Activated CD4-positive, alpha-beta T cell treated with anti-CD3 and anti-CD28 coated beads, Interleukin-2, Interleukin-4, amounts not matched to agents 100 ng/mL and 50 ng/mL, durations not matched to agents 16 hours and 8 hours (primary cell): Measurements from ENCODE around the gene SNX2.
A peak's percentile ranks its signal among the peaks of the same experiment; 100 is the strongest.
"Not testable (repeated sequence)": the region's sequence is repeated elsewhere in the genome, so short reads cannot be mapped to it uniquely, and the experiment has no call there.

ENCODE experiments used
- DNase-seq: peaks from one replicate; pipeline ENCODE4 v3.0.0-alpha.2; 2020; ENCODE audit warnings: low spot score

SNX2 gene

DNA sequence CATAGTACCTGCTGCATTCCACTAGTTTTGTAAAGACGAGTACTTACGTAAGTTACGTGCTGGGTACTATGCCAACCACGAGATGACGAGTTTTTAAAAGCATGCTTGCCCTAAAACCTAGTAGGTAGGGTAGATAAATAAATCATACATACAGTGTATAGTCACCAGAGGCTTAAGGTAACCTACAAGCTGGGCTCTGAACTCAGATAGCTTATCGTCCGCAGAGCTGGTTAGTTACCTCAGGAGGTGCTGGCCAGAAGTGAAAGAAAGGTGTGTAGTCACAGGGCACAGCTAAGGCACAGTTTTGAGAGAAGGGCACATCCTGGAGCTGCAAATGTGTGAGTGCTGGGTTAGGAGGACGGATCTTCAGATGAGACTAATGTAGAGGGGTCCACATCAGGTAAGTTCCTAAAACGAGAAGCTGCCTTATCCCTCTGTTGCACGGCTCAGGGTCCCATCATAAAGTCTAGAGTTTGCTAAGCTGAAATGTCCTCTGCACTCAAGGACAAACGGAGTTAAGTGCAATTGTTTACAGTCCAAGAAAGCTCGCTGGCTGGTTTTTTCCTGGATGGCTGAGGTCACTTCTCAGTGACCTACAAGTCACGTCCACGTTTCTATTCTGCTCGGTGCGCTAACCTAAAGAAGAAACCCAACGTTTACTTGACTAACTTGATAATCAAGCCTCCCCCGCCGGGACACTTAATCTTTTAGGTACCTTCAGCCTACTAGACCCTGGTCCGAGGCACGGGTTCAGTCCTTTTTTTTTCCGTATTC, 69.4 kb downstream of the SNX2 start:
- DNase-seq: no peak

DNA sequence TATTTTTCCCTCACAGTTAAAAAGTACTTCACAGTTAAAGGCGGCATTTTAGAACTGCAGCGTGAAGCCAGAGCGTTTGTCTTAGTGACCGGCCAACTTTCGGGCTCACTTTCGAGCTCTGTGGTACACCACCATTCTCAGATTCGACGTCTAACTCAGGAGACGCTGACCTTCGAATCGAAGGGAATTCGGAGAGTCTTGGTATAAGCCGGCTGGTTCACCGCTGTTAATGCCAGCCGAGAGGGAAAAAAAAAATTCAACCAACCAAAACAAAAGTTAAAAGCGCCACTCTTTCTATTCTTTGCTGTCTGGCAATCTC, 70.0 kb downstream of the SNX2 start:
- DNase-seq: no peak

DNA sequence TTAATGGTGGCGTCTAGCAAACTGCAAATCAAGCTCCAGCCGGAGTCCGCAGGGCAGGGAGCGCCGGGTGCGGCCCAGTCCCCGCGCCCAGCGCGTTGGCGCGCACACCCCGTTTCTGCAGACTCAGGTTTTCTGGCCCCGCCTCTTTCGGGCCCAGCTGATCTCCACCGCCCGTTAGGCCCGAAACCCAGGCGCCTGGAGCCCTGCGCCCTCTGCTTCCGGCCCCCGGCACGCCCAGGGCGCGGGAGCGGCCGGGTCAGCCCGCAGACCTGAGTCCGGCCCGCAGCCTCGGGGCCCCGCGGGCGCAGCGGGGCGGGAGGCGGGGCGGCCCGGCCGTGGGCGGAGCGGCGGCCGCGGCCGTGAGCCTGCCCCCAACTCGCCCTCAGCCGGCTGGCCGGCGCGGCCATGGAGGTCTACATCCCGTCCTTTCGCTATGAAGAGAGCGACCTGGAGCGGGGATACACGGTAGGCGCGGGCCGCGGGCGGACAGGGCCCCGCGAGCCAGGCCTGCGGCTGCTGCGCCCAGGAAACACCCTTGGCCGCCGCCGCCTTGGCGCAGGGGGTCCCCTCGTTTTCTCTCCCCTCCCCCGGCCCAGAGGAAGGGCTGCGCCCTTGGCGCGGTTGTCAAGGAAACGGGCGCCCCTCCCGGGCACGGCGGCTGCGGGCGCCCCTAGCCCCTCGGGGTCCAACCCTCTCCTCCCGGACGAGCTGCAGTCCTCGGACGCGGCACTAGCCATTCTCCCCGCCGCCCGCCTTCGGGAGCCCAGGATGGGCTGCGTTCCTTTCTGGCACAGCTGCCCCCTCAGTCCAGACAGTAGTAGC, 70.6 kb downstream of the SNX2 start, which contains the start of gene SNX24:
Gene SNX24 (plus strand): TSS at position 385 of the 822 bp plus-strand sequence. CDS start 21 bp downstream, at position 406.
- peak; percentile 68 for DNase-seq

DNA sequence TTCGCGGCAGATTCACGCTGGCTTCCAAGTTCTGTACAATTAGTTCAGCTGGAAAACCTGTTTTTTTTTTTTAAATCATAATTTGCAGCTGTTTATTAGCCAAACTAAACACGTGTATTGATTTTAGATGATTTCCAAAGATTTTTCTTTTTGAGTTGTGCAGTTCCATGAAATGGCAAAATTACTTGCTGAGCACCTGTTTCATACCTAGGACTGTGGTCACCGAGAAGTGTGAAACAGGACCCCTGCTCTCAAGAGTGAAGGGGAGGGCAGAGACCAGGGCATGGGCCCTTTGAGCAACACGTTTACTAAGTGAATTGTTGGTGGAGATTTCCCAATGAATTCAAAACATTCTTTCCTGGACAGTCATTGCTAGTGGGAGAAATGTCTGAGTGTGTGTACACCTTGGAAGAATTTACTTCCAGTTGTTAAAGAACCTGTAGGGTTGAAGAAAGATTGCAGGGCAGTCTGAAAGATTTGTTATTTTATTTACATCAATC, 71.2 kb downstream of the SNX2 start:
- no peak for DNase-seq

DNA sequence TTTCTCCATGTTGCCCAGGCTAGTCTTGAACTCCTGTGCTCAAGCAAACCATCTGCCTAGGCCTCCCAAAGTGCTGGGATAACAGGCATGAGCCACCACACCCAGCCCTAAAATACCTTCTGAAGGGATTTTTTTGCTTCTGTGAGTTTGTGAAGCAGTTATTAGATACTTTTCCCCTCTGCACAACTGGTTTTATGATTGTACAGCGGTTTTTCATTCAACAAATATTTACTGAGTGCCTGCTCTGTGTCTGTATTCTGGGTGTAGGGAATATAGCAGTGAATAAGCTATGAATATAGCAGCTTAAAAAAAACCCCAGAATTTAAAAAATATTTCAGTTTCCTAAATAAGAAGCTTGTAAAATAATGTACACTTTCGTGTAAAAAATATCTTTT, 72.8 kb downstream of the SNX2 start:
- DNase-seq: no peak

DNA sequence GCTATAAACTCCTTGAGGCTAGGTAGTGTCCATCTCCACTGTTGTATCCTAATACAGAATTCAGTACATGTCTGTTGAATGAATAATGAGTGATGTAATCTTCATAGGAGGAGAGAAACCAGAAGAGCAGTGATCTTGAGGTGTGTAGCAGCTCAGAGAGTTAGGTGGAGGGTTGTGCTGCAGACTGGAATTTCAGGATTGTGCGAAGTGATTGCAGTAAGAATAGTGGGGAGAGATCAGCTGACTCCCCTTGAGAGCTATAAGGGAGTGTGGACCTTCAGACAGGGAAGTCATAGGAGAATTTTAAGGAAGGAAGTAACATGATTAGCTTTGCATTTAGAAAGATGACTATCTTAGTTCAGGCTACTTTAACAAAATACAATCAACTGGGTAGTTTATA, 74.9 kb downstream of the SNX2 start:
- DNase-seq: no peak

DNA sequence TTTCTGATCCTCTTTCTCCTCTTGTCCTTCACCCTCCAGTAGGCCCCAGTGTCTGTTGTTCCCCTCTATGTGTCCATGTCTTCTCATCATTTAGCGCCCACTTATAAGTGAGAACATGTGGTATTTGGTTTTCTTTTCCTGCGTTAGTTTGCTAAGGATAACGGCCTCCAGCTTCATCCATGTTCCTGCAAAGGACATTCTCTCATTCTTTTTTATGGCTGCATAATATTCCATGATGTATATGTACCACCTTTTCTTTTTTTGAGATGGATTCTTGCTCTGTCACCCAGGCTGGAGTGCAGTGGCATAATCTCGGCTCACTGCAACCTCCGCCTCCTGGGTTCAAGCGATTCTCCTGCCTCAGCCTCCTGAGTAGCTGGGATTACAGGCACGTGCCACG, 82.7 kb downstream of the SNX2 start:
- not testable (repeated sequence) for DNase-seq

DNA sequence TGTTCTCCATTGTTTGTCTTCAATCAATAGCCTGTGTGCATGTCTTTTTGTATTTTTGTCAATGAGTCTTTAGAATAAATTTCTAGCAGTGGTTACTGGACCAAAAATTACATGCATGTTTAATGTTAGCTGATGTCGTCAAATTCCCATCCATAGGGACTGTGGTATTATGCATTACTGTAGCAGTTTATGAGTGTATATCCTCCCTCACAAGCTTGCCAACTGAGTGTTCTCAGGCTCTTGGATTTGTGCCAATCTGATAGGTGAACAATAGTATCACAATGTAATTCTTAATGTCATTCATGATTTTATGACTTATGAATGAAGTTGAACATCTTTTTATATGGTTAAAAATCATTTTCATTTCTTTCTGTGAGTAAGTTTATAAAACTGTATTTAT, 83.6 kb downstream of the SNX2 start:
- no peak for DNase-seq

DNA sequence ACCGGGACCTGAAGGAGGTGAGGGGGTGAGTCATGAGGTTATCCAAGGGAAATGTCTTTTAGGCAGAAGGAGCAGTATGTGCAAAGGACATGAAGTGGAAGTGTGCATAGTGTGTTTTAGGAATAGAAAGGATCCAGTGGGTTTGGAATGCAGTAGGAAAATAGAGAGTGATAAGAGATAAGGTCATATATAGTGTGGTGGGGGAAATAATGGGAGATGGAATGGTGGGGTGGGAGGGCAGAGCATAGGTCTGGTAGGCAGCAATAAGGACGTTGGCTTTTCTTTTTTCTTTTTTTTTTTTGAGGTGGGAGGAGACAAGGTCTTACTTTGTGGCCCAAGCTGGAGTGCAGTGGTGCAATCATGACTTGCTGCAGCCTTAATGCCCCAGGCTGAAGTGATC, 88.4 kb downstream of the SNX2 start:
- no peak for DNase-seq

DNA sequence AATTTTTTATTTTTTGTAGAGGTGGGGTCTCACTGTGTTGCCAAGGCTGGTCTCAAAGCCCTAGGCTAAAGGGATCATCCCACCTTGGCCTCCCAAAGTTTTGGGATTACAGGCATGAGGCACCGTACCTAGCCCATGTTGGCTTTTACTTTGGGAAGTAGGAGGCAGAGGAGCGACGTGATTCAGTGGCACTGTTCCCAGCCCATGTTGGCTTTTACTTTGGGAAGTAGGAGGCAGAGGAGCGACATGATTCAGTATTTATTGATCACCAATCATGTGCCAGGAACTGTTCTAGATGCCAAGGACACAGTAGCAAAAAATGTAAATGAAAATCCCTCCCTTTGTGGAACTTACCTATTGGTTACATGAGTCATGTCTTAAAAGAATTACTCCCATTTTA, 88.8 kb downstream of the SNX2 start:
- no peak for DNase-seq

DNA sequence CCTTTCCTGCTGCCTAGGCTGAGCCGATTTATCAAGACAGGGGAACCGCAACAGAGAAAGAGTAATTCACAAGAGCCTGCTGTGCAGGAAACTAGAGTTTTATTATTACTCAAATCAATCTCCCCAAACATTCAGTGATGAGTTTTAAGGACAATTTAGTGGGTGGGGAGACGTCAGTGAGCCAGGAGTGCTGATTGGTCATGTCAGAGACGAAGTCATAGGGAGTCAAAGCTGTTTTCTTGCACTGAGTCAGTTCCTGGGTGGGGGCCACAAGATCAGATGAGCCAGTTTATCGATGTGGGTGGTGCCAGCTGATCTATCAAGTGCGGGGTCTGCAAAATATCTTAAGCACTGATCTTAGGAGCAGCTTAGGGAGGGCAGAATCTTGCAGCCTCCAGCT, 89.5 kb downstream of the SNX2 start:
- peak; percentile 64 for DNase-seq

DNA sequence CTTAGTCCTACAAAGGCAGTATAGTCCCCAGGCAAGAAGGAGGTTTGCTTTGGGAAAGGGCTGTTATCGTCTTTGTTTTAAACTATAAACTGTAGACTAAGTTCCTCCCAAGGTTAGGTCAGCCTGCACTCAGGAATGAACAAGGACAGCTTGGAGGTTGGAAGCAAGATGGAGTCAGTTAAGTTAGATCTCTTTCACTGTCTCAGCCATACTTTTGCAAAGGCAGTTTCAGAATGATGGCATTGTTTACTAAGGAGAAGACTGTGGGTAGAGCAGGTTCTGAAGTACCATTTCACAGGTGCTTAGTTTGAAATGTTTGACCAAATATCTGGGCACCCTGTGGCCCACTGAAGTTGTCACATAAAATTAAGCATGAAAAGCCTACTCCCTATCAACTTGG, 90.0 kb downstream of the SNX2 start:
- no peak for DNase-seq

DNA sequence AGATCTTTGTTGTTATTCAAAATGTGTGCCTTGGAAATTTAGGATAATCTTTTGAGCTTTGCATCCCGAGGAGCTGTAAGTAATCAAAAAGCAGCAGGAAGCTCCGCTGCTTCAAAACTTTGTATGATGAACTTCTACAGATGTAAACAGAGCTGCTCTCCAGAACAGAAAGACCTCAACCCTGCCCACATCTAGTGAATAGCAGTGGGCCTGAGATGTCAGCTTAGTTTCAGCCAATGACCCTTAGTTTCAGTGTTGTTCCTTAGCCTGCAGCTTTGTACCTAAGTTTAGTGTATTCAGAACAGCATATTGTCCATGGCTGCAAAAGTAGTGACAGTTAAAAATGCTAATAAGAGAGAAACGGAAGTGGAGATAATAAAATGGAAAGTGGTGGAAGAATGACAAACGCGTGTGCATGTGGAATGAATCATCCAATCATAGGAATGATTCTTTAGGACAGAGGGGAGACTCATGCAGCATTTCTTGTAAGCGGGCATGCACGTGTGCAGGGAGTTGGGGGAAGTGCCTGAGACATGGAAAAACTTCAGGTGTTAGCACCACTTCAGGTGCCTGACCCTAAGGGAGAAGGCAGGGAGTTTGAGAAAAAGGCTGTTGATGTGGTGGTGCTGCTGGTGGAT, 95.5 kb downstream of the SNX2 start:
- no peak for DNase-seq

DNA sequence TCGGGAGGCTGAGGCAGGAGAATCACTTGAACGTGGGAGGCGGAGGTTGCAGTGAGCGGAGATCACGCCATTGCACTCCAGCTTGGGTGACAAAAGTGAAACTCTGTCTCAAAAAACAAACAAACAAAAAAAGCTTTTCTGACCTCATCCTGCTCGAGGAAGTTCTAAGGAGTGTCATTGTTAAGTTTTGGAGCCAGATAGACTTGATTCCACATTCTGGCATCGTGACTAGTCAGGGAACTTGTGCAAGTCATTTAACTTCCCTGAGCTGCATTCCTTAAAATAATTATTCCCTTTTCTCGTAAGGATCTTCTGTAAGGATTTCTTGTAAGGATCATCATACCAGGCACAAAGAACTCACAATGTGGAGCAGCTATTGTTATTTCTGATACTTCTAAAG, 96.8 kb downstream of the SNX2 start:
- DNase-seq: no peak

DNA sequence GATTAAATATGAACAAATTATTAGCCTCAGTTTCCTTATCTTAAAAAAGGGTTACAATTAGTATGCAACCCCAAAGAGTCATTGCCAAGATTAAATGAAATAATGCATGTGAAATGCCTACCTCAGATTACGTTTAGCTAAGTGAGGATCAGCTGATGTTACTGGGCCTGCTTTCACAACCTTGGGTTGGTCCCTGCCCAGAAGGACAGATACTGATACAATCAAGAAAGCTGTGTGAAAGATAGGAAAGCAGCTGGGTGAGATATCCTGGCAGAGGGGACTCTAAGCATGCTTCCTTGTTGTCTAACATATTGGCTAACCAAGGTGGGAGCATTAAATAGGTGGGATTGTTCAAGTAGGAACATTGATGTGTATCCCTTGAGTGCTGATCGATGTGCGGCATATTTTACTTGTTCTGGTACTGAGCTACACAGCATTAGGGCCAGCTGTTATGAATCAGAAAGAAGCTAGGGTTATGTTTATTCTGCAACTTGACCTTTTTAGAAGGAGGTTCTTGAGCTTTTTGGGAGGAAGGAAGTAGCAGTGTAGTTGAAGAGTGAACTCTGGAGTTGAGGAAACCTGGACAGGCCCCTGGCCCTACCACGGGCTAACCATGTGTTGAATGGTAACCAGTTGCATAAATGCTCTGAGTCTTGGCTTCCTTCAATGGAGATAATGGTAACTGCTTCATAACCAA, 99.4 kb downstream of the SNX2 start:
- DNase-seq: no peak

DNA sequence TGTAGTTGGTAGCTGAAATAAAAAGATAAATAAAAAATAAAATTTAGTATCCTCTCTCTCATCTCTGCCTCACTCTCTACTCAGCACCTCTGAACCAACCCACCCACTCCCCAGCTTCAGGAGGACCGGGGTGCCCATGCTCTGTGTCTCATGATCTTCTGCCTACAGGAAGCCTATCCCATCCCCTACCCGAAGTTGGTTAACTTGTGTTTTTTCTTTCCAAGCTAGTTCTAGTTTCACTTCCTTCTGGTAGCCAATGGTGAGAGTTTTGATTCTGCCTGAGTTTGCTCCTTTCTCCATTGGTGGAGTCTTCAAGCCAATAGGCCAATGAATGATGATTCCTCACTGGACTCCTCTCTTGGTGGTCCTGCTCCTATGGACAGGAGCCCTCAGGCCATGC, 102.6 kb downstream of the SNX2 start:
- DNase-seq: no peak

DNA sequence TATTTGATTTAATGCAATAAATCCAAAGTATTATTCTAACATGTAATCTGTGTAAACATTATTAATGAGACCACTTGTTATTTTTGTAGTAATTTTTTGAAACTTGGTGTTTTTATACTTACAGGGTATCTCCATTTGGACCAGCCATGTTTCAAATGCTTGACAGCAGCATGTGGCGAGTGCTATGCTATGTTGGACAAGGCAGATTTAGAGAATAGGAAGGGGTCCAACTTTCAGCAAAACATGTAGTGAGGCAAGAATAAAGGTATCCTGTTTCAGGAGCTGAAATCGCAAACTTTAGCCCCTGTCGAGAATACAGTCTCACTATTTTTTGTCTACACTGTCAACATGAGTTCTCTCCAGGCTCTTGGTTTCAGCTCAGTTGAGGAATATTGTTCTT, 104.2 kb downstream of the SNX2 start:
- DNase-seq: no peak
